Hepatocyte (in vitro differentiated cells): Measurements from ENCODE around the gene EMC1.

Source experiments
- EZH2 ChIP-seq: fragments of 200-600 bp; sonication (generic); IDR thresholded peaks from 2 replicates; pipeline ENCODE4 v1.6.1; 2016; ENCODE audit warnings: antibody characterized with exemption, mild to moderate bottlenecking, borderline replicate concordance
- EZH2phosphoT487 ChIP-seq: fragments of 200-600 bp; sonication (generic); IDR thresholded peaks from one replicate; pipeline ENCODE4 v1.6.1; 2018; ENCODE audit warnings: antibody characterized with exemption, mild to moderate bottlenecking, low read depth, moderate library complexity; ENCODE audit not compliant: unreplicated experiment, severe bottlenecking
- TF ChIP-seq, protein P1 (sequence below): fragments of 200-600 bp; sonication (generic); IDR thresholded peaks from 2 replicates; pipeline ENCODE4 v1.5.1; 2016; ENCODE audit warnings: antibody characterized with exemption, mild to moderate bottlenecking; ENCODE audit not compliant: poor library complexity

DNA sequence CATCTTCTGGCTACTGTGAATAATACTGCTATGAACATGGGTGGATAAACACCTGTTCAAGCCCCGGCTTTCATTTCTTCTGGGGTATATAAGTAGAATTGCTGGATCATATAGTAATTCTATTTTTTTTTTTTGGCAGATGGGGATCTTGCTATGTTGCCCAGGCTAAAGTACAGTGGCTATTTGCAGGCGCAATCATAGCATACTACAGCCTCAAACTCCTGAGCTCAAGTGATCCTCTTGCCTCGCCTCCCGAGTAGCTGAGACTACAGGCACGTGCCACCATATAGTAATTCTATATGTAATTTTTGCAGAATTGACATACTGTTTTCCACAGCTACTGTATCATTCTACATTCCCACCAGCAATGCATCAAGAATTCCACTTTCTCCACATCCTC, 69.1 kb downstream of the EMC1 start:
- TF ChIP-seq, protein P1, sequence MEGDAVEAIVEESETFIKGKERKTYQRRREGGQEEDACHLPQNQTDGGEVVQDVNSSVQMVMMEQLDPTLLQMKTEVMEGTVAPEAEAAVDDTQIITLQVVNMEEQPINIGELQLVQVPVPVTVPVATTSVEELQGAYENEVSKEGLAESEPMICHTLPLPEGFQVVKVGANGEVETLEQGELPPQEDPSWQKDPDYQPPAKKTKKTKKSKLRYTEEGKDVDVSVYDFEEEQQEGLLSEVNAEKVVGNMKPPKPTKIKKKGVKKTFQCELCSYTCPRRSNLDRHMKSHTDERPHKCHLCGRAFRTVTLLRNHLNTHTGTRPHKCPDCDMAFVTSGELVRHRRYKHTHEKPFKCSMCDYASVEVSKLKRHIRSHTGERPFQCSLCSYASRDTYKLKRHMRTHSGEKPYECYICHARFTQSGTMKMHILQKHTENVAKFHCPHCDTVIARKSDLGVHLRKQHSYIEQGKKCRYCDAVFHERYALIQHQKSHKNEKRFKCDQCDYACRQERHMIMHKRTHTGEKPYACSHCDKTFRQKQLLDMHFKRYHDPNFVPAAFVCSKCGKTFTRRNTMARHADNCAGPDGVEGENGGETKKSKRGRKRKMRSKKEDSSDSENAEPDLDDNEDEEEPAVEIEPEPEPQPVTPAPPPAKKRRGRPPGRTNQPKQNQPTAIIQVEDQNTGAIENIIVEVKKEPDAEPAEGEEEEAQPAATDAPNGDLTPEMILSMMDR: no peak
- no peak for TF ChIP-seq EZH2
- no peak for TF ChIP-seq EZH2phosphoT487
